Thyroid gland (tissue), 4 donors: Measurements from ENCODE around the gene ATG4D.
"Not testable (repeated sequence)": the region's sequence is repeated elsewhere in the genome, so short reads cannot be mapped to it uniquely, and the experiment has no call there.

Experiments used
- CTCF ChIP-seq, 6 experiments: fragments of 200-600 bp in 3 of 6; fragments of 450-650 bp in 3 of 6; sonication (generic) in 3 of 6; IDR thresholded peaks; one replicate each; pipeline ENCODE4 v1.5.1; 2016 to 2019; ENCODE audit warnings: antibody characterized with exemption in 6 of 6, mild to moderate bottlenecking in 2 of 6, inconsistent platforms in 1 of 6, moderate library complexity in 1 of 6
- POLR2A ChIP-seq, 2 donors: fragments of 450-650 bp; IDR thresholded peaks; one replicate each; pipeline ENCODE4 v1.6.1; 2017; ENCODE audit warnings: antibody characterized with exemption in 2 of 2, mild to moderate bottlenecking in 2 of 2, moderate library complexity in 1 of 2

- not testable (repeated sequence) for TF ChIP-seq CTCF, POLR2A (IDR thresholded peaks at IDR 0.05)
Observed at GRCh38 chr19:10539016-10539415, 4.7 kb upstream of the ATG4D start.
